Retina (tissue), 1 donor: Measurements from ENCODE around the gene SPN.
A peak's percentile ranks its signal among the peaks of the same experiment; 100 is the strongest.
"Not testable (repeated sequence)": the region's sequence is repeated elsewhere in the genome, so short reads cannot be mapped to it uniquely, and the experiment has no call there.

Experiments used
- DNase-seq: peaks from one replicate; pipeline ENCODE4 v3.0.0-alpha.2; 2016

The SPN gene

GRCh38 chr16:29663016-29663806, at the start of gene SPN:
TSS of gene SPN (plus strand) at chr16:29663247. CDS start at chr16:29663729, 482 bp downstream.
- peak; percentile 7 for DNase-seq

GRCh38 chr16:29613307-29614057, 49.6 kb upstream of the SPN start:
- DNase-seq, result peak; percentile 90

GRCh38 chr16:29614691-29615314, 48.2 kb upstream of the SPN start:
- peak; percentile 71 for DNase-seq

- DNase-seq, result not testable (repeated sequence)
Measured at GRCh38 chr16:29616127-29616526, 46.9 kb upstream of the SPN start.

GRCh38 chr16:29620591-29620990, 42.5 kb upstream of the SPN start:
- DNase-seq, result not testable (repeated sequence)

- not testable (repeated sequence) for DNase-seq
Measured at GRCh38 chr16:29622738-29623137, 40.3 kb upstream of the SPN start.

- not testable (repeated sequence) for DNase-seq
Measured at GRCh38 chr16:29623253-29623652, 39.8 kb upstream of the SPN start.

GRCh38 chr16:29625114-29625513, 37.9 kb upstream of the SPN start:
- DNase-seq, result not testable (repeated sequence)

GRCh38 chr16:29626778-29627331, 36.2 kb upstream of the SPN start:
- not testable (repeated sequence) for DNase-seq

GRCh38 chr16:29627661-29628075, 35.4 kb upstream of the SPN start:
- DNase-seq, result not testable (repeated sequence)

GRCh38 chr16:29628707-29629106, 34.3 kb upstream of the SPN start:
- DNase-seq, result not testable (repeated sequence)

- not testable (repeated sequence) for DNase-seq
Measured at GRCh38 chr16:29629318-29629717, 33.7 kb upstream of the SPN start.

- DNase-seq, result not testable (repeated sequence)
Measured at GRCh38 chr16:29631658-29632057, 31.4 kb upstream of the SPN start.

GRCh38 chr16:29635902-29636301, 27.1 kb upstream of the SPN start:
- DNase-seq, result not testable (repeated sequence)

GRCh38 chr16:29636368-29636767, 26.7 kb upstream of the SPN start:
- not testable (repeated sequence) for DNase-seq

GRCh38 chr16:29638751-29639150, 24.3 kb upstream of the SPN start:
- not testable (repeated sequence) for DNase-seq

GRCh38 chr16:29641561-29641960, 21.5 kb upstream of the SPN start:
- DNase-seq, result no peak

- no peak for DNase-seq
Measured at GRCh38 chr16:29643596-29643995, 19.5 kb upstream of the SPN start.

GRCh38 chr16:29644338-29644857, 18.6 kb upstream of the SPN start:
- no peak for DNase-seq

- no peak for DNase-seq
Measured at GRCh38 chr16:29644973-29645693, 17.9 kb upstream of the SPN start.

- no peak for DNase-seq
Measured at GRCh38 chr16:29645694-29646187, 17.3 kb upstream of the SPN start.

GRCh38 chr16:29646947-29647346, 16.1 kb upstream of the SPN start:
- DNase-seq, result no peak
